Kidney epithelial cell (primary cell): ENCODE measurements around the gene AXIN2. TPM values are rescaled to one million over a fixed set of nuclear protein-coding genes. Genes with fewer than 3 reads are reported as not detected.

Experiments used
- DNase-seq: peaks from one replicate; pipeline ENCODE4 v3.0.0-alpha.2; 2010; ENCODE audit warnings: low read depth
- H3K27me3 ChIP-seq: 2 replicates; pipeline ENCODE4 v1.6.0; 2011; ENCODE audit warnings: low read length; ENCODE audit not compliant: control insufficient read depth, insufficient read depth
- H3K36me3 ChIP-seq: 2 replicates; pipeline ENCODE4 v1.5.1; 2011; ENCODE audit warnings: low read length; ENCODE audit not compliant: control insufficient read depth, insufficient read depth
- H3K4me3 ChIP-seq: 2 replicates; pipeline ENCODE4 v1.5.1; 2011; ENCODE audit warnings: low read depth, mild to moderate bottlenecking, control low read depth, low read length
- CTCF ChIP-seq: IDR thresholded peaks from 2 replicates; pipeline ENCODE4 v1.5.1; 2011; ENCODE audit warnings: mild to moderate bottlenecking, moderate library complexity, low read length, control low read depth, inconsistent platforms; ENCODE audit not compliant: insufficient read depth, poor library complexity, severe bottlenecking
- total RNA-seq: library from RNA; depleted of rRNA; stranded (reverse); fragments of >200 nt; gene quantifications from 2 replicates; pipeline ENCODE4 v1.2.3, GENCODE V29; 2015

The AXIN2 gene
- total RNA-seq, 1 donor from 2014 or later = 2.4 TPM

- Histone ChIP-seq H3K27me3 (no peaks in the 10 kb centered on the region), H3K4me3 (no peak overlapping the region), H3K36me3 (no peaks in the 10 kb centered on the region)
- no peak for DNase-seq
- TF ChIP-seq CTCF = no peak
Observed at GRCh38 chr17:65572581-65573281, 11.3 kb upstream of the AXIN2 start.

GRCh38 chr17:65572186-65572580, 10.7 kb upstream of the AXIN2 start:
- no peak overlapping the region for H3K4me3 ChIP-seq
- no peak for TF ChIP-seq CTCF
- no peaks in the 10 kb centered on the region for H3K36me3 ChIP-seq
- DNase-seq = no peak
- H3K27me3 ChIP-seq = no peaks in the 10 kb centered on the region

GRCh38 chr17:65568918-65569317, 7.5 kb upstream of the AXIN2 start:
- H3K36me3 ChIP-seq = no peaks in the 10 kb centered on the region
- no peak for TF ChIP-seq CTCF
- no peak for DNase-seq
- H3K27me3 ChIP-seq = peaks cover 2% of the 10 kb centered on the region
- H3K4me3 ChIP-seq = no peak overlapping the region

- Histone ChIP-seq H3K27me3 (peaks cover 2% of the 10 kb centered on the region), H3K36me3 (no peaks in the 10 kb centered on the region), H3K4me3 (no peak overlapping the region)
- DNase-seq = no peak
- TF ChIP-seq CTCF = no peak
Observed at GRCh38 chr17:65567566-65567965, 6.1 kb upstream of the AXIN2 start.

GRCh38 chr17:65565559-65565958, 4.1 kb upstream of the AXIN2 start:
- H3K4me3 ChIP-seq = no peak overlapping the region
- H3K27me3 ChIP-seq = peaks cover 2% of the 10 kb centered on the region
- no peak for DNase-seq
- no peaks in the 10 kb centered on the region for H3K36me3 ChIP-seq
- TF ChIP-seq CTCF = no peak

GRCh38 chr17:65564793-65565192, 3.3 kb upstream of the AXIN2 start:
- Histone ChIP-seq H3K36me3 (no peaks in the 10 kb centered on the region), H3K27me3 (peaks cover 2% of the 10 kb centered on the region), H3K4me3 (no peak overlapping the region)
- TF ChIP-seq CTCF = no peak
- DNase-seq = peak; percentile 39
